HFFc6 (cell line): Measurements from ENCODE around the gene RGS16. TPM values are rescaled to one million over a fixed set of nuclear protein-coding genes. Genes with fewer than 3 reads are reported as not detected.

Source experiments
- DNase-seq: peaks from one replicate; pipeline ENCODE4 v3.0.0-alpha.2; 2018
- H3K27ac Mint-ChIP-seq: 2 replicates; pipeline ENCODE4 v1.8.0; 2020; ENCODE audit warnings: mild to moderate bottlenecking, mixed read lengths
- H3K27me3 Mint-ChIP-seq: 2 replicates; pipeline ENCODE4 v1.8.0; 2021; ENCODE audit warnings: mild to moderate bottlenecking, moderate library complexity, mixed read lengths; ENCODE audit not compliant: insufficient read depth
- H3K36me3 Mint-ChIP-seq: 2 replicates; pipeline ENCODE4 v1.8.0; 2021; ENCODE audit warnings: low read depth, mixed read lengths
- H3K4me1 Mint-ChIP-seq: 2 replicates; pipeline ENCODE4 v1.8.0; 2020; ENCODE audit warnings: low read depth, mixed read lengths
- H3K4me3 Mint-ChIP-seq: 2 replicates; pipeline ENCODE4 v1.8.0; 2020; ENCODE audit warnings: mild to moderate bottlenecking, moderate library complexity, mixed read lengths
- H3K9me3 Mint-ChIP-seq: 2 replicates; pipeline ENCODE4 v1.8.0; 2020; ENCODE audit warnings: mild to moderate bottlenecking, mixed read lengths
- CTCF ChIP-seq: fragments of 200-600 bp; sonication (generic); IDR thresholded peaks from 2 replicates; pipeline ENCODE4 v1.5.0; 2021; ENCODE audit warnings: antibody characterized with exemption, mild to moderate bottlenecking
- long read RNA-seq: library from polyadenylated mRNA; unstranded; transcript quantifications from one replicate; pipeline ENCODE4 v2.0.0, GENCODE V29; 2019
- total RNA-seq, 6 experiments: library from RNA; stranded (reverse); fragmentation: NEBNext Ultra II Directional; extraction: Animal tissue kit (Norgen Biotek cat#: 25700); gene quantifications; 2 replicates in 1 of 6; 3 replicates in 5 of 6; pipeline ENCODE4 v1.2.3, GENCODE V29; 2021

The RGS16 gene
- total RNA-seq, result under 1 TPM; 0.31 to 0.59 (median 0.39) TPM
- long read RNA-seq, result 0 reads

GRCh38 chr1:182604175-182605164 is at the start of gene RGS16:
RGS16 (minus strand) TSS chr1:182604389; CDS start chr1:182604259, 130 bp downstream.
- Mint-ChIP-seq H3K27ac (peak within 1 kb of the TSS; percentile 10; the same call in 1 of the 2 replicates), H3K4me1 (peaks cover 46% of the 10 kb centered on the region), H3K36me3 (no peaks in the 10 kb centered on the region), H3K27me3 (no peaks in the 10 kb centered on the region; the same call in none of the 2 replicates), H3K4me3 (peak within 1 kb of the TSS; percentile 84), H3K9me3 (no peaks in the 10 kb centered on the region)
- TF ChIP-seq CTCF, result no peak
- peak; percentile 68 for DNase-seq

GRCh38 chr1:182653986-182654385 is 49.8 kb upstream of the RGS16 start:
- DNase-seq, result no peak
- Mint-ChIP-seq H3K4me3 (no peak overlapping the region), H3K27me3 (peaks cover 10% of the 10 kb centered on the region), H3K27ac (no peak overlapping the region), H3K9me3 (no peaks in the 10 kb centered on the region), H3K4me1 (no peaks in the 10 kb centered on the region), H3K36me3 (no peaks in the 10 kb centered on the region)
- TF ChIP-seq CTCF, result no peak

GRCh38 chr1:182652933-182653332 is 48.7 kb upstream of the RGS16 start:
- no peaks in the 10 kb centered on the region for H3K9me3 Mint-ChIP-seq
- no peak for TF ChIP-seq CTCF
- DNase-seq, result no peak
- no peak overlapping the region for H3K4me3 Mint-ChIP-seq
- no peaks in the 10 kb centered on the region for H3K4me1 Mint-ChIP-seq
- no peaks in the 10 kb centered on the region for H3K36me3 Mint-ChIP-seq
- peaks cover 16% of the 10 kb centered on the region for H3K27me3 Mint-ChIP-seq
- H3K27ac Mint-ChIP-seq, result no peak overlapping the region

- DNase-seq, result no peak
- H3K27me3 Mint-ChIP-seq, result peaks cover 18% of the 10 kb centered on the region
- no peak overlapping the region for H3K4me3 Mint-ChIP-seq
- H3K4me1 Mint-ChIP-seq, result no peaks in the 10 kb centered on the region
- H3K36me3 Mint-ChIP-seq, result no peaks in the 10 kb centered on the region
- no peak for TF ChIP-seq CTCF
- no peak overlapping the region for H3K27ac Mint-ChIP-seq
- H3K9me3 Mint-ChIP-seq, result no peaks in the 10 kb centered on the region
Observed at GRCh38 chr1:182651339-182651724, 47.1 kb upstream of the RGS16 start.

- Mint-ChIP-seq H3K9me3 (no peaks in the 10 kb centered on the region), H3K27me3 (peaks cover 18% of the 10 kb centered on the region), H3K27ac (no peak overlapping the region), H3K36me3 (no peaks in the 10 kb centered on the region), H3K4me3 (no peak overlapping the region), H3K4me1 (no peaks in the 10 kb centered on the region)
- no peak for DNase-seq
- no peak for TF ChIP-seq CTCF
Observed at GRCh38 chr1:182650678-182651338, 46.6 kb upstream of the RGS16 start.
